ENCODE measurements around the gene ADPRHL1. TPM values are rescaled to one million over a fixed set of nuclear protein-coding genes. Genes with fewer than 3 reads are reported as not detected.
"Not testable (repeated sequence)": the region's sequence is repeated elsewhere in the genome, so short reads cannot be mapped to it uniquely, and the experiment has no call there.

ADPRHL1 gene
- total RNA-seq, 1 donor = 5.1 TPM

GRCh38 chr13:113371061-113371460 lies 82.2 kb downstream of the ADPRHL1 start:
- no peaks in the 10 kb centered on the region for H3K36me3 ChIP-seq (ENCODE audit: insufficient read depth, low read length)
- H3K4me3 ChIP-seq (ENCODE audit: insufficient read depth, low read length) = no peak overlapping the region
- H3K9me3 ChIP-seq (ENCODE audit: low read depth, low read length) = no peaks in the 10 kb centered on the region
- no peak overlapping the region for H2AFZ ChIP-seq (ENCODE audit: low read length)
- H3K79me2 ChIP-seq (ENCODE audit: insufficient read depth, low read length) = no peaks in the 10 kb centered on the region
- no peaks in the 10 kb centered on the region for H3K4me1 ChIP-seq (ENCODE audit: insufficient read depth, low read length)
- no peaks in the 10 kb centered on the region for H4K20me1 ChIP-seq (ENCODE audit: insufficient read depth, low read length)
- TF ChIP-seq, protein P1, sequence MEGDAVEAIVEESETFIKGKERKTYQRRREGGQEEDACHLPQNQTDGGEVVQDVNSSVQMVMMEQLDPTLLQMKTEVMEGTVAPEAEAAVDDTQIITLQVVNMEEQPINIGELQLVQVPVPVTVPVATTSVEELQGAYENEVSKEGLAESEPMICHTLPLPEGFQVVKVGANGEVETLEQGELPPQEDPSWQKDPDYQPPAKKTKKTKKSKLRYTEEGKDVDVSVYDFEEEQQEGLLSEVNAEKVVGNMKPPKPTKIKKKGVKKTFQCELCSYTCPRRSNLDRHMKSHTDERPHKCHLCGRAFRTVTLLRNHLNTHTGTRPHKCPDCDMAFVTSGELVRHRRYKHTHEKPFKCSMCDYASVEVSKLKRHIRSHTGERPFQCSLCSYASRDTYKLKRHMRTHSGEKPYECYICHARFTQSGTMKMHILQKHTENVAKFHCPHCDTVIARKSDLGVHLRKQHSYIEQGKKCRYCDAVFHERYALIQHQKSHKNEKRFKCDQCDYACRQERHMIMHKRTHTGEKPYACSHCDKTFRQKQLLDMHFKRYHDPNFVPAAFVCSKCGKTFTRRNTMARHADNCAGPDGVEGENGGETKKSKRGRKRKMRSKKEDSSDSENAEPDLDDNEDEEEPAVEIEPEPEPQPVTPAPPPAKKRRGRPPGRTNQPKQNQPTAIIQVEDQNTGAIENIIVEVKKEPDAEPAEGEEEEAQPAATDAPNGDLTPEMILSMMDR (IDR thresholded peaks at IDR 0.05; ENCODE audit: extremely low read depth, low read depth, low read length) = no peak
- DNase-seq (ENCODE audit: insufficient read length, low spot score, missing footprints) = no peak
- no peak overlapping the region for H3K27ac ChIP-seq (ENCODE audit: low read depth, low read length)
- no peaks in the 10 kb centered on the region for H3K27me3 ChIP-seq (ENCODE audit: insufficient read depth, low read length)
- no peak overlapping the region for H3K4me2 ChIP-seq (ENCODE audit: insufficient read depth, low read length)

GRCh38 chr13:113369881-113370280 lies 83.4 kb downstream of the ADPRHL1 start:
- Histone ChIP-seq H3K9me3 (ENCODE audit: low read depth, low read length) (no peaks in the 10 kb centered on the region), H3K4me1 (ENCODE audit: insufficient read depth, low read length) (no peaks in the 10 kb centered on the region), H2AFZ (ENCODE audit: low read length) (no peak overlapping the region), H3K79me2 (ENCODE audit: insufficient read depth, low read length) (no peaks in the 10 kb centered on the region), H3K27me3 (ENCODE audit: insufficient read depth, low read length) (no peaks in the 10 kb centered on the region), H4K20me1 (ENCODE audit: insufficient read depth, low read length) (no peaks in the 10 kb centered on the region), H3K27ac (ENCODE audit: low read depth, low read length) (no peak overlapping the region), H3K4me2 (ENCODE audit: insufficient read depth, low read length) (no peak overlapping the region), H3K4me3 (ENCODE audit: insufficient read depth, low read length) (no peak overlapping the region), H3K36me3 (ENCODE audit: insufficient read depth, low read length) (no peaks in the 10 kb centered on the region)
- TF ChIP-seq, protein P1 (IDR thresholded peaks at IDR 0.05; ENCODE audit: extremely low read depth, low read depth, low read length) = no peak
- no peak for DNase-seq (ENCODE audit: insufficient read length, low spot score, missing footprints)

DNA sequence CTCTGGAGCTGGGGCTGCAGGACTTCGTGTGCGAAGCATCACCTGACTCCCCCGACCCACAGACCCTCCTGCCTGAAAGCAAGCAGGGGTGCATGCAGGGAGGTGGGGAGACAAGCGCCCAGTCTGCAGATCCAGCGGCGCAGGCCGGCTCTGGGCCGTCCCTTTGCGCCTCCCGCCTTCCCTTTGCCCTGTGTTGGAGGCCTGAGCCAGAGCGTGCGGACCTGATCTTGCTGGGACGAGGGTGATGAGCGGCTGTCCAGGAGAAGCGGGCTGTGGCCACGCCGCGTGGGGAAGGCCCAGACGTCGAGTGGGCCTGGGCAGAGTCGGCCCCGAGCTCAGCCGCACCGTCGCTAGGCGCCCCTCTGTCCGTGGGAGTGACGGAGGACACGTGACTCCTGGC lies 84.1 kb downstream of the ADPRHL1 start:
- no peak overlapping the region for H3K27ac ChIP-seq (ENCODE audit: low read depth, low read length)
- H4K20me1 ChIP-seq (ENCODE audit: insufficient read depth, low read length) = no peaks in the 10 kb centered on the region
- H3K4me2 ChIP-seq (ENCODE audit: insufficient read depth, low read length) = no peak overlapping the region
- no peaks in the 10 kb centered on the region for H3K36me3 ChIP-seq (ENCODE audit: insufficient read depth, low read length)
- TF ChIP-seq, protein P1 (IDR thresholded peaks at IDR 0.05; ENCODE audit: extremely low read depth, low read depth, low read length) = no peak
- DNase-seq (ENCODE audit: insufficient read length, low spot score, missing footprints) = no peak
- no peaks in the 10 kb centered on the region for H3K4me1 ChIP-seq (ENCODE audit: insufficient read depth, low read length)
- no peak overlapping the region for H3K4me3 ChIP-seq (ENCODE audit: insufficient read depth, low read length)
- H3K9me3 ChIP-seq (ENCODE audit: low read depth, low read length) = no peaks in the 10 kb centered on the region
- H3K79me2 ChIP-seq (ENCODE audit: insufficient read depth, low read length) = no peaks in the 10 kb centered on the region
- no peaks in the 10 kb centered on the region for H3K27me3 ChIP-seq (ENCODE audit: insufficient read depth, low read length)
- no peak overlapping the region for H2AFZ ChIP-seq (ENCODE audit: low read length)

DNA sequence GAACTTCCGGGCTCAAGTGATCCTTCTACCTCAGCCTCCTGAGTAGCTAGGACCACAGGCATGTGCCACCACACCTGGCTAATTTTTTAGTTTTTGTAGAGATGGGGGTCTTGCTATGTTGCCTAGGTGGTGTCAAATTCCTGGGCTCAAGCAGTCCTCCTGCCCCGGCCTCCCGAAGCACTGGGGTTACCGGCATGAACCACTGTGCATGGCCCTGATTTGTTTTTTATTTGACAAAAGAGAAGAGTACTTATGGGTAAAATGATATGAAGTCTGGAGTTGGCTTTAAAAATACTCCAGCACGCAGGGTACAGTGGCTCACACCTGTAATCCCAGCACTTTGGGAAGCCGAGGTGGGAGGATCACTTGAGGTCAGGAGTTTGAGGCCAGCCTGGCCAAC lies 84.9 kb downstream of the ADPRHL1 start:
- H3K79me2 ChIP-seq (ENCODE audit: insufficient read depth, low read length); H3K4me3 ChIP-seq (ENCODE audit: insufficient read depth, low read length); H4K20me1 ChIP-seq (ENCODE audit: insufficient read depth, low read length); H3K9me3 ChIP-seq (ENCODE audit: low read depth, low read length); H2AFZ ChIP-seq (ENCODE audit: low read length); H3K27me3 ChIP-seq (ENCODE audit: insufficient read depth, low read length); H3K36me3 ChIP-seq (ENCODE audit: insufficient read depth, low read length); H3K4me1 ChIP-seq (ENCODE audit: insufficient read depth, low read length); H3K27ac ChIP-seq (ENCODE audit: low read depth, low read length); H3K4me2 ChIP-seq (ENCODE audit: insufficient read depth, low read length): not testable (repeated sequence)
- DNase-seq (ENCODE audit: insufficient read length, low spot score, missing footprints) = peak; percentile 54

Data from osteoblast (primary cell).